Esophagus squamous epithelium (tissue), 5 donors: Measurements from ENCODE around the gene MCL1. TPM values are rescaled to one million over a fixed set of nuclear protein-coding genes. Genes with fewer than 3 reads are reported as not detected.
A peak's percentile ranks its signal among the peaks of the same experiment; 100 is the strongest.

Experiments
- DNase-seq: peaks from one replicate; lab custom pipeline; 2025; lab: John Stamatoyannopoulos, UW
- H3K27ac ChIP-seq, 4 donors: fragments of 200-600 bp; sonication (generic); one replicate each; pipeline ENCODE4 v1.5.1; 2016 to 2019; ENCODE audit warnings: mild to moderate bottlenecking in 1 of 4
- H3K27me3 ChIP-seq, 4 donors: fragments of 200-600 bp; sonication (generic); 1 replicate in 3 of 4; 2 replicates in 1 of 4; pipeline versions ENCODE4 v1.5.1 to v1.6.0; 2017 to 2021; ENCODE audit warnings: antibody characterized with exemption in 1 of 4
- H3K36me3 ChIP-seq, 3 donors: fragments of 200-600 bp; sonication (generic); one replicate each; pipeline ENCODE4 v1.5.1; 2016 to 2019
- H3K4me1 ChIP-seq, 3 donors: fragments of 200-600 bp; sonication (generic); one replicate each; pipeline ENCODE4 v1.5.1; 2017 to 2019
- H3K4me3 ChIP-seq, 4 donors: fragments of 200-600 bp; sonication (generic); 1 replicate in 3 of 4; 2 replicates in 1 of 4; pipeline ENCODE4 v1.5.1; 2016 to 2019; ENCODE audit warnings: mild to moderate bottlenecking in 2 of 4, moderate library complexity in 1 of 4
- H3K9me3 ChIP-seq, 3 donors: fragments of 200-600 bp; sonication (generic); one replicate each; pipeline ENCODE4 v1.5.1; 2016 to 2019
- POLR2A ChIP-seq, 4 donors: fragments of 450-650 bp; IDR thresholded peaks; one replicate each; pipeline ENCODE4 v1.6.1; 2017; ENCODE audit warnings: antibody characterized with exemption in 4 of 4, mild to moderate bottlenecking in 4 of 4, moderate library complexity in 3 of 4
- WGBS, 2 donors: methylation state at CpG; one replicate each; pipeline ENCODE4 v1.1.5; 2018; 5-methylcytosine and 5-hydroxymethylcytosine counted together
- intact Hi-C: fragments of 100-400 bp; cut with DNase I; formaldehyde crosslinking; loops from one replicate; pipeline ENCODE4 v1.15.0; 2022
- total RNA-seq, 4 donors: library from RNA; depleted of rRNA; stranded (reverse); fragments of >200 nt; gene quantifications; one replicate each; pipeline ENCODE4 v1.1.0, GENCODE V29; 2016
- TF ChIP-seq, protein P1 (sequence below), 6 experiments: fragments of 450-650 bp in 4 of 6; fragments of 200-600 bp in 2 of 6; sonication (generic) in 2 of 6; IDR thresholded peaks; one replicate each; pipeline ENCODE4 v1.5.1; 2016 to 2019; ENCODE audit warnings: antibody characterized with exemption in 6 of 6, mild to moderate bottlenecking in 4 of 6, moderate library complexity in 4 of 6
- donor health status: DM: yes; HTN: yes; CAD: no.

MCL1 gene
- total RNA-seq, 4 donors from 2014 or later = 167 to 256 (median 216) TPM

DNA sequence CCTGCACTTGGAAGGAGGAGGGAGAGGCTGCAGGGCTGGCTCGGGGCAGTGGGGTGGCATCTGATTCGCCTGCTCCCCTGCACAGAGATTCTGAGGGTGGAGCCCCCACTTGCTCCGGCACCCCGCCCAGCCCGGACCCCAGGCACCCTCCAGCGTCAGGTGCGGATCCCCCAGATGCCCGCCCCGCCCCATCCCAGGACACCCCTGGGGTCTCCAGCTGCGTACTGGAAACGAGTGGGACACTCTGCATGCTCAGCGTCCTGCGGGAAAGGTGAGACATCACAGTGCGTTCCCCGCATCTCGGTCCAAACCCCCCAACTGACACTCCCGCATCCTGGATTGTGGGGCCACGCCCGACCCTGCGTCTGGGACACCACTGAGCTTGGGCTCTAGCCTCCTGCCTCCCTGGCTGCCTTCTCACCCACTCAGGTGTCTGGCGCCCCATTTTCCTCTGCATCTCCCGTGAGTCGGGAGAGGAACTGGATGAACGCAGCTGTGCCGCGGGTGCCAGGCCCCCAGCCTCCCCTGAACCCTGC, 22.3 kb downstream of the MCL1 start:
- intact Hi-C loops = no loop called here
- 84 to 85% methylated on average over 6 to 12 of the region's 26 CpGs for WGBS, 2 donors

DNA sequence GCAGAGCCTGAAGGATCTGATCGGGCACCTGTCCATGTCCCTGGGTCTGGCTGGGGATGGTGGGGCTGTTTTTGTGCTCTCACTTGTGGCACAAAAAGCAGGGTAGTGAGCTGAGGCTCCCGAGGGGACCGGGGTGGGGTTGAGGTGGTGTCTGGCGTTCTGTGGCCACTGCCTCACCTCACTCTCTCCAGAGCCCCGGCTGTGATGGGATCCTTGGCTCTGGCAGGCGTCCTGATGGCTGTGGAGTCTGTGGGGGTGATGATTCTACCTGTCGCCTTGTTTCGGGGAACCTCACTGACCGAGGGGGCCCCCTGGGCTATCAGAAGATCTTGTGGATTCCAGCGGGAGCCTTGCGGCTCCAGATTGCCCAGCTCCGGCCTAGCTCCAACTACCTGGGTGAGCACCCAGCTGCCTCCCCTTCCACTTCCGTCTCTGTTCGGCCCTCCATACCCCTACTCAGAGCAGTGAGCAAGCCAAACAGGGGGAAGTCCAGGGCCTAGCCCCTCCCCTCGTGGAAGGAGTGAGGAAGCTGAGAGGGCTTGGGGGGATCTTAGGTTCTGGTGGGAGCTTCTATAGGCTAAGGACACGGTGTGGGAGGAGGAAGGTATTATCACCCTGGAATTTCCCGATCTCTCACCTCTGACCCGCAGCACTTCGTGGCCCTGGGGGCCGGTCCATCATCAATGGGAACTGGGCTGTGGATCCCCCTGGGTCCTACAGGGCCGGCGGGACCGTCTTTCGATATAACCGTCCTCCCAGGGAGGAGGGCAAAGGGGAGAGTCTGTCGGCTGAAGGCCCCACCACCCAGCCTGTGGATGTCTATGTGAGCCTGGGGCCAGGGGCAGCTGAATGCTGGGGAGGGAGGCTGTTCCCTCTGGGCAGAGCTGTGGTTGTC, 23.2 kb downstream of the MCL1 start:
- TF ChIP-seq POLR2A (IDR thresholded peaks at IDR 0.05) = no peak
- TF ChIP-seq, protein P1, sequence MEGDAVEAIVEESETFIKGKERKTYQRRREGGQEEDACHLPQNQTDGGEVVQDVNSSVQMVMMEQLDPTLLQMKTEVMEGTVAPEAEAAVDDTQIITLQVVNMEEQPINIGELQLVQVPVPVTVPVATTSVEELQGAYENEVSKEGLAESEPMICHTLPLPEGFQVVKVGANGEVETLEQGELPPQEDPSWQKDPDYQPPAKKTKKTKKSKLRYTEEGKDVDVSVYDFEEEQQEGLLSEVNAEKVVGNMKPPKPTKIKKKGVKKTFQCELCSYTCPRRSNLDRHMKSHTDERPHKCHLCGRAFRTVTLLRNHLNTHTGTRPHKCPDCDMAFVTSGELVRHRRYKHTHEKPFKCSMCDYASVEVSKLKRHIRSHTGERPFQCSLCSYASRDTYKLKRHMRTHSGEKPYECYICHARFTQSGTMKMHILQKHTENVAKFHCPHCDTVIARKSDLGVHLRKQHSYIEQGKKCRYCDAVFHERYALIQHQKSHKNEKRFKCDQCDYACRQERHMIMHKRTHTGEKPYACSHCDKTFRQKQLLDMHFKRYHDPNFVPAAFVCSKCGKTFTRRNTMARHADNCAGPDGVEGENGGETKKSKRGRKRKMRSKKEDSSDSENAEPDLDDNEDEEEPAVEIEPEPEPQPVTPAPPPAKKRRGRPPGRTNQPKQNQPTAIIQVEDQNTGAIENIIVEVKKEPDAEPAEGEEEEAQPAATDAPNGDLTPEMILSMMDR (IDR thresholded peaks at IDR 0.05) = no peak
- Histone ChIP-seq H3K4me3 (no peak overlapping the region), H3K27me3 (no peaks in the 10 kb centered on the region), H3K27ac (peak overlapping the region in 1 of 4 donors; percentile 17), H3K9me3 (no peaks in the 10 kb centered on the region), H3K36me3 (peaks cover 0 to 69% (median 0%) of the 10 kb centered on the region in 3 donors), H3K4me1 (peaks cover 46 to 58% (median 48%) of the 10 kb centered on the region in 3 donors)
- intact Hi-C loops = no loop called here
- DNase-seq = no peak
- WGBS, 2 donors = 84 to 85% methylated on average over 6 to 12 of the region's 26 CpGs

More for the DNA sequence above, 22.3 kb downstream of the MCL1 start:
- TF ChIP-seq, protein P1 (IDR thresholded peaks at IDR 0.05) = no peak
- no peak for TF ChIP-seq POLR2A (IDR thresholded peaks at IDR 0.05)
- no peak for DNase-seq
- Histone ChIP-seq H3K27me3 (no peaks in the 10 kb centered on the region), H3K36me3 (peaks cover 0 to 69% (median 0%) of the 10 kb centered on the region in 3 donors), H3K9me3 (no peaks in the 10 kb centered on the region), H3K27ac (peak overlapping the region in 2 of 4 donors; percentile 24 to 100), H3K4me3 (no peak overlapping the region), H3K4me1 (peaks cover 40 to 58% (median 43%) of the 10 kb centered on the region in 3 donors)

DNA sequence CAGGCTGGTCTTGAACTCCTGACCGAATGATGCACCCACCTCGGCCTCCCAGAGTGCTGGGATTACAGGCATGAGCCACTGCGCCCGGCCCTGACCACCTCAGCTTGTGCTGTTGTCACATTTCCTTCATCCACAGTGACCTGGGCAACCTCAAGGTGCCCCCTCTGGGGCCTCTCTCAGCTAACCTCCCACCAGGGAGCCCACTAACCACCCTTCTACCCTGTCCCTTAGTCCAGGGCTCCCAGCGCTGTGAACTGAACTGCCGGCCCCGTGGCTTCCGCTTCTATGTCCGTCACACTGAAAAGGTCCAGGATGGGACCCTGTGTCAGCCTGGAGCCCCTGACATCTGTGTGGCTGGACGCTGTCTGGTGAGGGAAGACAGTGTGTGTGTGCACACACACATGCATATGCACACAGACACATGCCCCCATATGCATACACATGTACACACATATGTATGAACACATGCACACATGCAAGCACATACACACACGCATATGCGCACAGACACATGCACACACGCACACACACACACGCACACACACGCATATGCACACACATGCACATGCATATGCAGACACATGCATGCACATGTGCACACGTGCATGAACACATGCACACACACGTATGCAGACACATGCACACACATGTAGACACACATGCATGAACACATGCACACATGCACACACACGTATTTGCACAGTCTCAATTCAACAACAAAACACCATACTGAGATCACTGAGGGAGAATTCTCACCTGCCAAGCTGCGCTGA, 24.0 kb downstream of the MCL1 start:
- Histone ChIP-seq H3K27me3 (no peaks in the 10 kb centered on the region), H3K4me3 (no peak overlapping the region), H3K27ac (no peak overlapping the region), H3K36me3 (peaks cover 0 to 69% (median 0%) of the 10 kb centered on the region in 3 donors), H3K4me1 (peaks cover 48 to 61% (median 52%) of the 10 kb centered on the region in 3 donors), H3K9me3 (no peaks in the 10 kb centered on the region)
- intact Hi-C loops = no loop called here
- no peak for DNase-seq
- TF ChIP-seq, protein P1 (IDR thresholded peaks at IDR 0.05) = no peak
- no peak for TF ChIP-seq POLR2A (IDR thresholded peaks at IDR 0.05)
- 75 to 85% methylated on average over 13 to 17 of the region's 19 CpGs for WGBS, 2 donors

DNA sequence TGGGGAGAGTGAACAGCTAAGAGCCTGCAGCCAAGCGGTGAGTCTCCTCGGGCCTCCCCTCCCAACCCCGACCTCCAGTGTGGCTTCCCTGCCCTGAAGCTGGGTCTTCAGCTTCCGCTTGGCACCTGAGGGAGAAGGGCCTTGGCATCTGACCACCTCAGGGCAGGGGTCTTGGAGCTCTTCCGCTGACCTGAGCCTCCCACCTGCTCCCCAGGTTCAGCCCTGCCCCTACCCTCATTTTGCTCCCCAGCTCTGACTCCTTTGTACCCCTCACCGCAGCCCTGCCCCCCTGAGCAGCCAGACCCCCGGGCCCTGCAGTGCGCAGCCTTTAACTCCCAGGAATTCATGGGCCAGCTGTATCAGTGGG, 25.3 kb downstream of the MCL1 start:
- H3K9me3 ChIP-seq = no peaks in the 10 kb centered on the region
- intact Hi-C loops = no loop called here
- peak overlapping the region; percentile 23 to 96 (median 91) for H3K27ac ChIP-seq
- 87 to 100% methylated on average over 1 to 8 of the region's 8 CpGs for WGBS, 2 donors
- no peak overlapping the region for H3K4me3 ChIP-seq
- peaks cover 43 to 59% (median 44%) of the 10 kb centered on the region in 3 donors for H3K4me1 ChIP-seq
- peaks cover 0 to 63% (median 0%) of the 10 kb centered on the region in 3 donors for H3K36me3 ChIP-seq
- DNase-seq = no peak
- TF ChIP-seq POLR2A (IDR thresholded peaks at IDR 0.05) = no peak
- TF ChIP-seq, protein P1 (IDR thresholded peaks at IDR 0.05) = no peak
- H3K27me3 ChIP-seq = no peaks in the 10 kb centered on the region
